NCI-H82 treated with DMSO at 0.1 percent for 48 hours (cell line): ENCODE measurements around the gene ASXL2.
"Not testable (repeated sequence)": the region's sequence is repeated elsewhere in the genome, so short reads cannot be mapped to it uniquely, and the experiment has no call there.

Experiments
- DNase-seq: peaks from one replicate; lab custom pipeline; 2025; ENCODE audit not compliant: unreplicated experiment; lab: John Stamatoyannopoulos, UW

Gene ASXL2

GRCh38 chr2:25838152-25838756, 40.0 kb downstream of the ASXL2 start:
- DNase-seq = peak; percentile 41

GRCh38 chr2:25835906-25836305, 42.4 kb downstream of the ASXL2 start:
- no peak for DNase-seq

- DNase-seq = no peak
These were observed 44.7 kb downstream of the ASXL2 start for GRCh38 chr2:25833566-25833965.

- no peak for DNase-seq
These were observed 45.4 kb downstream of the ASXL2 start for GRCh38 chr2:25832897-25833296.

GRCh38 chr2:25831746-25832449, 46.4 kb downstream of the ASXL2 start:
- no peak for DNase-seq

GRCh38 chr2:25829828-25830227, 48.5 kb downstream of the ASXL2 start:
- no peak for DNase-seq

GRCh38 chr2:25829377-25829704, 48.9 kb downstream of the ASXL2 start:
- no peak for DNase-seq

GRCh38 chr2:25828532-25829376, 49.5 kb downstream of the ASXL2 start:
- DNase-seq = not testable (repeated sequence)

- DNase-seq = no peak
These were observed 53.0 kb downstream of the ASXL2 start for GRCh38 chr2:25825238-25825637.

- DNase-seq = no peak
These were observed 53.6 kb downstream of the ASXL2 start for GRCh38 chr2:25824718-25825117.

DNA sequence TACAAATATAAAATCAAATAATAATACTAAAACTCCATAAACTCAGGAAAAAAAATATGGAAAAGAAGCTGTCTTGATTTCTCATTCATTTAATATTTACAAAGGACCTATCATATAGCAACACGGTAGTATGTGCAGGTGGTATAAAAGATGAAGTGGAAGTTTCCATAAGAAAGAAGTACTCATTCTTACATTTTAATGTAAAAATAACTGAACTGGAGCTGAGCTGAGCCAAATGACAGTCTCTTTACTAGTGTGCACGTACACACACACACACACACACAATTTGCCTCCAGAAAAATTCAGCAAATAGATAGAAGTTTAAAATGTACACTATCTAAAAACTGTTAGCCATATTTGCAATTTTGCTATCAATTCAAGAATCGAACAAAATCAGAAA, 54.1 kb downstream of the ASXL2 start:
- no peak for DNase-seq

DNA sequence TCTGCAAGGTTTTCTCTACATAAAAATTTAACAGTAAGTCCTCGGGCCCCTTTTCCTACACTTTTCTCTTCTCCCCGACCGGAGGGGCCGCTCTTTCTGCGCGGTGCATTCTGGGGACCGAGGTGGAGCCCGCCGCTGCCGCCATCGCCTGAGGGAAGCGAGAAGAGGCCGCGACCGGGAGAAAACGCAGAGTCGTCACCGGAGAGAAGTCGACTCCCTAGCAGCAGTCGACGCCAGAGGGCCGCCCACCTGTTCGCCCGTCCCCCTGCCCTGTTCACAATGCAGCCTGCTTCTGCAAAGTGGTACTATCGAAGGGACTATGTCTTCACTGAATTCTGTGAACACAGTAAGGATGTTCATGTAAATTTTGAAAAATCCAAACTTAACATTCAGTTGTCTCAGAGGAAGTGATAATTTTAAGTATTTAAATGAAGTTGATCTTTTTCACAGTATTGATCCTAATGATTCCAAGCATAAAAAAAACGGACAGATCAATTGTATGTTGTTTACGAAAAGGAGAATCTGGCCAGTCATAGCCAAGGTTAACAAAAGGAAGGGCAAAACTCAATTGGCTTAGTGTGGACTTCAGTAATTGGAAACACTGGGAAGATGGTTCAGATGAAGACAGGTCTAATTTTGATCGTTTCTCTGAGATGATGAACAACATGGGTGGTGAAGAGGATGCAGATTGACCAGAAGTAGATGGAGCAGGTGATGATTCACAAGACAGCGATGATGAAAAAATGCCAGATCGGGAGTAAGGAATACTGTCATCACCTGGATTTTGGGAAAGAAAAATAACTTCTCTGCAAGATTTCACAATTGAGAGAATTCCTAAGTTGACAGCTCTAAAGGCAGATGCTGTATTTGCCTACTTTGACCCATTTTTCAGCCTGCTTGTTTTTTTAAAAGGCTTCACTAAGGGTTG, 55.8 kb downstream of the ASXL2 start:
- no peak for DNase-seq

GRCh38 chr2:25821225-25822056, 56.8 kb downstream of the ASXL2 start:
- DNase-seq = no peak

GRCh38 chr2:25819597-25820039, 58.7 kb downstream of the ASXL2 start:
- no peak for DNase-seq

DNA sequence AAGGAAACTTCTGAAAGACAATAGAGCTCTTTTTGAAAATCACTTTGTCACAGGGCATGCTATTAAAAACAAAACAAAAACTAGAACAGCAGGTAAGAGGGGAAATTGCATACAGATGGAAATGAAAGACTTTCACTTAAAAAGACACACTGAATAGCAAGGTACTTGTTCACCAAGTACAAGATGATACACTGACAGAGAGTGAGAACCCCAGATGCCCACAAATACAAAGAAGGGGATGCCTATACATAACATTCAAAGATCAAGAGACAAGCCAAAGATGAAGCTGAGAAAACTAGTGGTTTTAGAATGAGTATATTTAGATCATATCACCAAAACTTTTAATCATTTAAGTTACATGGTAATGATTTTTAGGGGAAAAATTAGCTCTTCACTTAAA, 60.7 kb downstream of the ASXL2 start:
- no peak for DNase-seq

DNA sequence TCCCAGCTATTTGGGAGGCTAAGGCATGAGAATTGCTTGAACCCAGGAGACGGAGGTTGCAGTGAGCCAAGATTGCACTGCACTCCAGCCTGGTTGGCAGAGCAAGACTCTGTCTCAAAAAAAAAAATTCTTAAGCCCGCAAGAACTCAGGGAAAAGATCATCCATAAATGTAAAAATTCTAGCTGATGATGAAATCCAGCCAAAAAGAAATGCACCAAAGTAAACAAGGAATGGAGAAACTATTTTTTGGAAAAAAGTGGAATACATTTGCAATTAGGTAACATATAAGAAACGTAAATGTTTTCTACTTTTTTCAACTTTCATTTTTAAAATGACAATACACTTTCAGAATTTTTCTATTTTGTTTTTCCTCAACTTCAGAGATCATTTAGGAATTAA, 61.3 kb downstream of the ASXL2 start:
- no peak for DNase-seq

DNA sequence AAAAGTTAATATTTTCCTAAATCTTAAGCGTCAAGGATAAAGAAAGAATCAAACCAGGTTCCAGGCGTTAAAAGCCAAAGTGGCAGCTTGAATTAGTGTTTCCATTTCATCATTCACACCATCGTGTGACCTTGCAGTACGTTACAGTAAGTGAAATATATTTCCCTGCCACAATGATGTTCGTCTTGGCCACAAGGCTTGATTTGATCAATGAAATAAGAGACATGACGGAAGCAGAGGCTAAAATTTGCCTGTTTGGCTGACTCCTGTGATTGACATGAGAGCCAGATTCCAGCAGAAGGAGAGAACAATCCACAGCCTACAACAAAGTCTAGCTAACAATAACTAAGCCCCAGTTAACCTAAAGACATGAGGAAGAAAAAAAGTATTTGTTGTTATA, 62.0 kb downstream of the ASXL2 start:
- no peak for DNase-seq

GRCh38 chr2:25814681-25815080, 63.6 kb downstream of the ASXL2 start:
- DNase-seq = no peak

GRCh38 chr2:25810428-25810827, 67.9 kb downstream of the ASXL2 start:
- DNase-seq = no peak

- DNase-seq = no peak
These were observed 68.6 kb downstream of the ASXL2 start for GRCh38 chr2:25809646-25810045.
